ENCODE data around the gene B3GALT2.

- TF ChIP-seq CTCF (IDR thresholded peaks at IDR 0.05) (no peak), POLR2A (IDR thresholded peaks at IDR 0.05) (no peak)
Measured at GRCh38 chr1:193142409-193142808, 44.0 kb downstream of the B3GALT2 start.
